Suprapubic skin (tissue), 4 donors: ENCODE data around the gene ATG4D. TPM values are rescaled to one million over a fixed set of nuclear protein-coding genes. Genes with fewer than 3 reads are reported as not detected.
A peak's percentile ranks its signal among the peaks of the same experiment; 100 is the strongest.

Experiments used
- DNase-seq, 2 donors: peaks; one replicate each; pipeline ENCODE4 v3.0.0-alpha.2; 2019; ENCODE audit warnings: low spot score in 2 of 2
- H3K27ac ChIP-seq: fragments of 200-600 bp; sonication (generic); one replicate; pipeline ENCODE4 v1.5.1; 2019
- H3K27me3 ChIP-seq: fragments of 200-600 bp; sonication (generic); one replicate; pipeline ENCODE4 v1.5.1; 2019
- H3K36me3 ChIP-seq: fragments of 200-600 bp; sonication (generic); one replicate; pipeline ENCODE4 v1.5.1; 2019
- H3K4me1 ChIP-seq: fragments of 200-600 bp; sonication (generic); one replicate; pipeline ENCODE4 v1.5.1; 2019
- H3K4me3 ChIP-seq: fragments of 200-600 bp; sonication (generic); one replicate; pipeline ENCODE4 v1.5.1; 2019; ENCODE audit warnings: mild to moderate bottlenecking
- H3K9me3 ChIP-seq: fragments of 200-600 bp; sonication (generic); one replicate; pipeline ENCODE4 v1.5.1; 2019
- EP300 ChIP-seq: sonication (generic); formaldehyde crosslinking; IDR thresholded peaks from one replicate; pipeline ENCODE4 v1.6.1; 2017; ENCODE audit warnings: antibody characterized with exemption
- POLR2A ChIP-seq, 2 donors: fragments of 450-650 bp; IDR thresholded peaks; one replicate each; pipeline ENCODE4 v1.6.1; 2017; ENCODE audit warnings: antibody characterized with exemption in 2 of 2, mild to moderate bottlenecking in 2 of 2, moderate library complexity in 2 of 2
- POLR2AphosphoS5 ChIP-seq, 3 donors: sonication (generic); formaldehyde crosslinking; IDR thresholded peaks; one replicate each; pipeline ENCODE4 v1.6.1; 2017; ENCODE audit warnings: antibody characterized with exemption in 3 of 3
- WGBS: methylation state at CpG from one replicate; pipeline ENCODE4 v1.1.5; 2018; 5-methylcytosine and 5-hydroxymethylcytosine counted together
- total RNA-seq, 4 donors: library from RNA; depleted of rRNA; stranded (reverse); fragments of >200 nt; gene quantifications; one replicate each; pipeline ENCODE4 v1.1.0, GENCODE V29; 2016
- TF ChIP-seq, protein P1 (sequence below), 2 donors: fragments of 200-600 bp in 1 of 2; fragments of 450-650 bp in 1 of 2; sonication (generic) in 1 of 2; IDR thresholded peaks; one replicate each; pipeline ENCODE4 v1.5.1; 2016 to 2019; ENCODE audit warnings: antibody characterized with exemption in 2 of 2, mild to moderate bottlenecking in 1 of 2, moderate library complexity in 1 of 2

Gene ATG4D
- 10 to 100 TPM; 52.2 to 80.8 (median 63.6) TPM for total RNA-seq

- DNase-seq = peak in 1 of 2 donors; percentile 88
- Histone ChIP-seq H3K36me3 (peaks cover 16% of the 10 kb centered on the region), H3K4me1 (peaks cover 30% of the 10 kb centered on the region), H3K27me3 (no peaks in the 10 kb centered on the region), H3K27ac (peak within 1 kb of the TSS; percentile 92), H3K9me3 (no peaks in the 10 kb centered on the region), H3K4me3 (peak within 1 kb of the TSS; percentile 96)
- peak in 1 of 2 donors; percentile 40 for TF ChIP-seq POLR2A (IDR thresholded peaks at IDR 0.05)
- TF ChIP-seq, protein P1, sequence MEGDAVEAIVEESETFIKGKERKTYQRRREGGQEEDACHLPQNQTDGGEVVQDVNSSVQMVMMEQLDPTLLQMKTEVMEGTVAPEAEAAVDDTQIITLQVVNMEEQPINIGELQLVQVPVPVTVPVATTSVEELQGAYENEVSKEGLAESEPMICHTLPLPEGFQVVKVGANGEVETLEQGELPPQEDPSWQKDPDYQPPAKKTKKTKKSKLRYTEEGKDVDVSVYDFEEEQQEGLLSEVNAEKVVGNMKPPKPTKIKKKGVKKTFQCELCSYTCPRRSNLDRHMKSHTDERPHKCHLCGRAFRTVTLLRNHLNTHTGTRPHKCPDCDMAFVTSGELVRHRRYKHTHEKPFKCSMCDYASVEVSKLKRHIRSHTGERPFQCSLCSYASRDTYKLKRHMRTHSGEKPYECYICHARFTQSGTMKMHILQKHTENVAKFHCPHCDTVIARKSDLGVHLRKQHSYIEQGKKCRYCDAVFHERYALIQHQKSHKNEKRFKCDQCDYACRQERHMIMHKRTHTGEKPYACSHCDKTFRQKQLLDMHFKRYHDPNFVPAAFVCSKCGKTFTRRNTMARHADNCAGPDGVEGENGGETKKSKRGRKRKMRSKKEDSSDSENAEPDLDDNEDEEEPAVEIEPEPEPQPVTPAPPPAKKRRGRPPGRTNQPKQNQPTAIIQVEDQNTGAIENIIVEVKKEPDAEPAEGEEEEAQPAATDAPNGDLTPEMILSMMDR (IDR thresholded peaks at IDR 0.05) = no peak
- 2% methylated on average over 30 of the region's 79 CpGs for WGBS
Observed at GRCh38 chr19:10543420-10544241, at the start of gene ATG4D. Gene ATG4D (plus strand): TSS chr19:10543904. CDS start chr19:10544091, 187 bp downstream.

GRCh38 chr19:10497371-10497770, 46.3 kb upstream of the ATG4D start:
- no peak for TF ChIP-seq POLR2A (IDR thresholded peaks at IDR 0.05)
- TF ChIP-seq, protein P1 (IDR thresholded peaks at IDR 0.05) = no peak
- TF ChIP-seq EP300 = no peak
- TF ChIP-seq POLR2AphosphoS5 (IDR thresholded peaks at IDR 0.05) = no peak
- no peak for DNase-seq
- Histone ChIP-seq H3K4me1 (peaks cover 40% of the 10 kb centered on the region), H3K27me3 (no peaks in the 10 kb centered on the region), H3K9me3 (no peaks in the 10 kb centered on the region), H3K27ac (no peak overlapping the region), H3K4me3 (no peak overlapping the region), H3K36me3 (peaks cover 64% of the 10 kb centered on the region)
- 95% methylated on average over 4 of the region's 4 CpGs for WGBS

- Histone ChIP-seq H3K27ac (no peak overlapping the region), H3K27me3 (no peaks in the 10 kb centered on the region), H3K9me3 (no peaks in the 10 kb centered on the region), H3K36me3 (peaks cover 52% of the 10 kb centered on the region), H3K4me3 (no peak overlapping the region), H3K4me1 (peaks cover 43% of the 10 kb centered on the region)
- no peak for DNase-seq
- no peak for TF ChIP-seq POLR2A (IDR thresholded peaks at IDR 0.05)
- TF ChIP-seq POLR2AphosphoS5 (IDR thresholded peaks at IDR 0.05) = no peak
- TF ChIP-seq, protein P1 (IDR thresholded peaks at IDR 0.05) = no peak
- TF ChIP-seq EP300 = no peak
- 72% methylated on average over 3 of the region's 24 CpGs for WGBS
Observed at GRCh38 chr19:10499550-10500246, 44.0 kb upstream of the ATG4D start.

GRCh38 chr19:10500247-10500592, 43.5 kb upstream of the ATG4D start:
- WGBS = 97% methylated on average over 2 of the region's 2 CpGs
- TF ChIP-seq EP300 (no peak), POLR2AphosphoS5 (IDR thresholded peaks at IDR 0.05) (no peak), POLR2A (IDR thresholded peaks at IDR 0.05) (no peak)
- TF ChIP-seq, protein P1 (IDR thresholded peaks at IDR 0.05) = no peak
- Histone ChIP-seq H3K9me3 (no peaks in the 10 kb centered on the region), H3K27ac (no peak overlapping the region), H3K36me3 (peaks cover 47% of the 10 kb centered on the region), H3K27me3 (no peaks in the 10 kb centered on the region), H3K4me1 (peaks cover 43% of the 10 kb centered on the region), H3K4me3 (no peak overlapping the region)
- no peak for DNase-seq

DNA sequence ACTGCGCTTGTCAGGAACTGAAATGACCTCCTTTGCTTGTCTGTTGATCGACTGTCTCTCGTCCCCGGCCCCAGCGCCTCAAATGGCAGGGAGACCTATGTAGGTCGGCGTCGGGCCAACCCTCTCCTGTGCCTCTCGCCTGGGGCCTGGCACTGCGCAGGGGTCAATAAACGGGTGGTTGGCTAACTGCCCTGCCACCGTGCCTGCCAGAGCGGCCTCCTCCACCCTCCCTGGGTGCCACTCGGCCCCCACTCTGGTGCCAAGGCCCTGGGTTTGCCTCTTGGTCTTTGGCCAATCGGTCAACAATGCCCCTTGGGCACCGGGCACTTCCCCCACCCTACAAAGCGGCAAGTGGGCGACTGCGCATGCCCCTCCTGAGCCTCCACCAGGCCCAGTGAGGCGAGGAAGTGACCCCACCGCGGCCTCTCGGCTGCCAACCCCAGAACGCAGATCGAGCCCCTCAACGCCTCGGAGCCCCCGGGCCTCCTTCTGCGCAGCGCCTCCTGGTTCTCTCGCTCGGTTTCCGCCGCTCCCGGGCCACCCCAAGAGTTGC, 41.7 kb upstream of the ATG4D start:
- WGBS = 0% methylated on average over 20 of the region's 35 CpGs
- TF ChIP-seq POLR2AphosphoS5 (IDR thresholded peaks at IDR 0.05) (no peak), POLR2A (IDR thresholded peaks at IDR 0.05) (no peak), EP300 (no peak)
- TF ChIP-seq, protein P1 (IDR thresholded peaks at IDR 0.05) = no peak
- peak overlapping the region; percentile 87 for H3K4me3 ChIP-seq

More for the DNA sequence above, 41.7 kb upstream of the ATG4D start:
- peak; percentile 87 to 88 for DNase-seq
- peaks cover 29% of the 10 kb centered on the region for H3K36me3 ChIP-seq
- no peaks in the 10 kb centered on the region for H3K9me3 ChIP-seq
- H3K27ac ChIP-seq = peak overlapping the region; percentile 93
- H3K4me1 ChIP-seq = peaks cover 43% of the 10 kb centered on the region
- H3K27me3 ChIP-seq = no peaks in the 10 kb centered on the region
